Coronary artery (tissue), 2 donors: ENCODE measurements around the gene ABCB10.
A peak's percentile ranks its signal among the peaks of the same experiment; 100 is the strongest.
"Not testable (repeated sequence)": the region's sequence is repeated elsewhere in the genome, so short reads cannot be mapped to it uniquely, and the experiment has no call there.

Source experiments
- DNase-seq: peaks from one replicate; pipeline ENCODE4 v3.0.0-alpha.2; 2017; ENCODE audit warnings: low spot score
- H3K27ac ChIP-seq, 2 donors: fragments of 200-600 bp; sonication (generic); one replicate each; pipeline ENCODE4 v1.5.1; 2016 to 2019
- H3K4me3 ChIP-seq: fragments of 200-600 bp; sonication (generic); 2 replicates; pipeline ENCODE4 v1.5.1; 2016; ENCODE audit warnings: mild to moderate bottlenecking, moderate library complexity
- CTCF ChIP-seq: fragments of 200-600 bp; sonication (generic); IDR thresholded peaks from one replicate; pipeline ENCODE4 v1.5.1; 2019; ENCODE audit warnings: antibody characterized with exemption

ABCB10 gene

GRCh38 chr1:229531326-229531725 lies 27.2 kb downstream of the ABCB10 start:
- no peak overlapping the region for H3K27ac ChIP-seq
- H3K4me3 ChIP-seq: no peak overlapping the region
- DNase-seq: no peak
- no peak for TF ChIP-seq CTCF

GRCh38 chr1:229529639-229530038 lies 28.9 kb downstream of the ABCB10 start:
- Histone ChIP-seq H3K27ac (no peak overlapping the region), H3K4me3 (no peak overlapping the region)
- no peak for DNase-seq
- TF ChIP-seq CTCF: no peak

GRCh38 chr1:229526695-229527094 lies 31.8 kb downstream of the ABCB10 start:
- Histone ChIP-seq H3K4me3 (no peak overlapping the region), H3K27ac (no peak overlapping the region)
- no peak for DNase-seq
- TF ChIP-seq CTCF: no peak

- Histone ChIP-seq H3K27ac (peak overlapping the region; percentile 1 to 40), H3K4me3 (no peak overlapping the region)
- TF ChIP-seq CTCF: no peak
- DNase-seq: no peak
Observed at GRCh38 chr1:229523052-229523451, 35.5 kb downstream of the ABCB10 start.

GRCh38 chr1:229514578-229515275 lies 43.8 kb downstream of the ABCB10 start:
- H3K4me3 ChIP-seq: no peak overlapping the region
- TF ChIP-seq CTCF: peak; percentile 70
- DNase-seq: no peak
- H3K27ac ChIP-seq: no peak overlapping the region

GRCh38 chr1:229511625-229512024 lies 46.9 kb downstream of the ABCB10 start:
- H3K27ac ChIP-seq, H3K4me3 ChIP-seq, DNase-seq: not testable (repeated sequence)

- H3K27ac ChIP-seq, DNase-seq, H3K4me3 ChIP-seq: not testable (repeated sequence)
Observed at GRCh38 chr1:229511201-229511600, 47.3 kb downstream of the ABCB10 start.

- DNase-seq: no peak
- TF ChIP-seq CTCF: no peak
- Histone ChIP-seq H3K4me3 (no peak overlapping the region), H3K27ac (no peak overlapping the region)
Observed at GRCh38 chr1:229509576-229509975, 48.9 kb downstream of the ABCB10 start.
